HEK293T (cell line): ENCODE results near the gene LIPH.

ENCODE experiments used
- CTCF ChIA-PET: fragments of 350-600 bp; formaldehyde crosslinking; extraction: SDS; loops from one replicate; lab custom pipeline; 2021; ENCODE audit warnings: antibody characterized with exemption, inconsistent platforms; lab: Yijun Ruan, JAX
- POLR2A ChIA-PET: fragments of 350-600 bp; formaldehyde crosslinking; extraction: SDS; loops from one replicate; lab custom pipeline; 2020; ENCODE audit warnings: antibody characterized with exemption, inconsistent platforms; lab: Yijun Ruan, JAX
- DNase-seq: peaks from one replicate; pipeline ENCODE4 v3.0.0; 2012; ENCODE audit warnings: mixed read lengths; ENCODE audit errors: extremely low spot score
- ARNT ChIP-seq: fragments of 450-650 bp; IDR thresholded peaks from 2 replicates; pipeline ENCODE4 v1.6.1; 2017; ENCODE audit warnings: mild to moderate bottlenecking
- BHLHE40 ChIP-seq: fragments of 450-650 bp; IDR thresholded peaks from 2 replicates; pipeline ENCODE4 v1.6.1; 2016; ENCODE audit warnings: mild to moderate bottlenecking, moderate library complexity, borderline replicate concordance
- CTBP1 ChIP-seq: fragments of 450-650 bp; IDR thresholded peaks from 2 replicates; pipeline ENCODE4 v1.6.1; 2016; ENCODE audit warnings: borderline replicate concordance
- ELF4 ChIP-seq: fragments of 450-650 bp; IDR thresholded peaks from 2 replicates; pipeline ENCODE4 v1.6.1; 2017; ENCODE audit warnings: antibody characterized with exemption
- FOXA1 ChIP-seq: fragments of 450-650 bp; IDR thresholded peaks from 2 replicates; pipeline ENCODE4 v1.6.1; 2016; ENCODE audit warnings: mild to moderate bottlenecking
- FOXK2 ChIP-seq: fragments of 450-650 bp; IDR thresholded peaks from 2 replicates; pipeline ENCODE4 v1.6.1; 2016; ENCODE audit warnings: mild to moderate bottlenecking
- FOXM1 ChIP-seq: fragments of 450-650 bp; IDR thresholded peaks from 2 replicates; pipeline ENCODE4 v1.6.1; 2017; ENCODE audit warnings: mild to moderate bottlenecking, borderline replicate concordance
- HDGF ChIP-seq: fragments of 450-650 bp; IDR thresholded peaks from 2 replicates; pipeline ENCODE4 v1.6.1; 2017; ENCODE audit warnings: antibody characterized with exemption, borderline replicate concordance
- L3MBTL2 ChIP-seq: fragments of 450-650 bp; conservative IDR thresholded peaks from 2 replicates; pipeline ENCODE4 v1.6.1; 2016; ENCODE audit warnings: mild to moderate bottlenecking
- LEF1 ChIP-seq: fragments of 450-650 bp; IDR thresholded peaks from 2 replicates; pipeline ENCODE4 v1.6.1; 2017; ENCODE audit warnings: mild to moderate bottlenecking, borderline replicate concordance
- NFRKB ChIP-seq: fragments of 450-650 bp; IDR thresholded peaks from 2 replicates; pipeline ENCODE4 v1.6.1; 2016; ENCODE audit warnings: mild to moderate bottlenecking, moderate library complexity
- PKNOX1 ChIP-seq: fragments of 450-650 bp; IDR thresholded peaks from 2 replicates; pipeline ENCODE4 v1.6.1; 2016
- SP1 ChIP-seq: fragments of 450-650 bp; IDR thresholded peaks from 2 replicates; pipeline ENCODE4 v1.6.1; 2017
- SUZ12 ChIP-seq: fragments of 450-650 bp; IDR thresholded peaks from 2 replicates; pipeline ENCODE4 v1.6.1; 2016; ENCODE audit warnings: mild to moderate bottlenecking
- TARDBP ChIP-seq: fragments of 450-650 bp; IDR thresholded peaks from 2 replicates; pipeline ENCODE4 v1.6.1; 2016
- ZNF384 ChIP-seq: fragments of 450-650 bp; IDR thresholded peaks from 2 replicates; pipeline ENCODE4 v1.6.1; 2016

LIPH gene

GRCh38 chr3:185555860-185556347 lies 3.5 kb upstream of the LIPH start:
- ChIA-PET POLR2A (interaction anchor here (0.6 to 1.3 kb wide), 2 partner anchors 30 to 57 kb away, joined by 3 read pairs; partner anchors contain the start of genes SENP2 and TMEM41A), CTCF (no interaction called here)
- DNase-seq, result no peak
- TF ChIP-seq FOXA1, result no peak
- TF ChIP-seq HDGF, result no peak
- no peak for TF ChIP-seq SP1
- TF ChIP-seq PKNOX1, result no peak
- no peak for TF ChIP-seq ELF4
- no peak for TF ChIP-seq SUZ12
- no peak for TF ChIP-seq NFRKB
- TF ChIP-seq FOXK2, result no peak
- no peak for TF ChIP-seq LEF1
- TF ChIP-seq CTBP1, result no peak
- no peak for TF ChIP-seq TARDBP

- CTCF ChIA-PET, result no interaction called here
- no peak for DNase-seq
- POLR2A ChIA-PET, result no interaction called here
- no peak for TF ChIP-seq PKNOX1
- no peak for TF ChIP-seq SP1
- TF ChIP-seq L3MBTL2, result no peak
- no peak for TF ChIP-seq CTBP1
- no peak for TF ChIP-seq ZNF384
- TF ChIP-seq SUZ12, result no peak
- no peak for TF ChIP-seq ARNT
- no peak for TF ChIP-seq FOXA1
- no peak for TF ChIP-seq LEF1
- no peak for TF ChIP-seq FOXM1
- TF ChIP-seq ELF4, result no peak
- no peak for TF ChIP-seq FOXK2
- no peak for TF ChIP-seq HDGF
- no peak for TF ChIP-seq BHLHE40
- TF ChIP-seq TARDBP, result no peak
- no peak for TF ChIP-seq NFRKB
Measured at GRCh38 chr3:185555101-185555501, 2.7 kb upstream of the LIPH start.

GRCh38 chr3:185549651-185550111 lies 2.7 kb downstream of the LIPH start:
- no peak for DNase-seq
- POLR2A ChIA-PET, result no interaction called here
- TF ChIP-seq CTBP1, result no peak
- no peak for TF ChIP-seq ZNF384
- no peak for TF ChIP-seq ARNT
- TF ChIP-seq BHLHE40, result no peak
- no peak for TF ChIP-seq PKNOX1
- no peak for TF ChIP-seq TARDBP
- no peak for TF ChIP-seq ELF4
- TF ChIP-seq LEF1, result no peak
- no peak for TF ChIP-seq FOXA1
- no peak for TF ChIP-seq HDGF
- no peak for TF ChIP-seq NFRKB
- TF ChIP-seq SUZ12, result no peak
- no peak for TF ChIP-seq FOXM1
- TF ChIP-seq L3MBTL2, result no peak
- no peak for TF ChIP-seq FOXK2
- no peak for TF ChIP-seq SP1
- CTCF ChIA-PET, result no interaction called here

- DNase-seq, result no peak
- ChIA-PET POLR2A (no interaction called here), CTCF (no interaction called here)
- TF ChIP-seq CTBP1 (no peak), SUZ12 (no peak), ELF4 (no peak), FOXK2 (no peak), FOXM1 (no peak), TARDBP (no peak)
Measured at GRCh38 chr3:185549122-185549521, 3.3 kb downstream of the LIPH start.

GRCh38 chr3:185540695-185541094 lies 11.7 kb downstream of the LIPH start:
- TF ChIP-seq BHLHE40 (no peak), TARDBP (no peak), L3MBTL2 (no peak), ARNT (no peak), ZNF384 (no peak), ELF4 (no peak), HDGF (no peak), CTBP1 (no peak), NFRKB (no peak), LEF1 (no peak), FOXM1 (no peak), FOXK2 (no peak), SP1 (no peak)
- no peak for DNase-seq
- CTCF ChIA-PET, result no interaction called here
- POLR2A ChIA-PET, result no interaction called here

- TF ChIP-seq ARNT, result no peak
- no peak for TF ChIP-seq FOXK2
- TF ChIP-seq CTBP1, result no peak
- TF ChIP-seq BHLHE40, result no peak
- no peak for TF ChIP-seq FOXA1
- no peak for TF ChIP-seq ELF4
- no peak for TF ChIP-seq ZNF384
- TF ChIP-seq LEF1, result no peak
- no peak for TF ChIP-seq L3MBTL2
- TF ChIP-seq HDGF, result no peak
- TF ChIP-seq FOXM1, result no peak
- TF ChIP-seq NFRKB, result no peak
- no peak for TF ChIP-seq TARDBP
- no peak for TF ChIP-seq SP1
- no peak for TF ChIP-seq PKNOX1
- TF ChIP-seq SUZ12, result no peak
- DNase-seq, result no peak
- POLR2A ChIA-PET, result no interaction called here
- CTCF ChIA-PET, result no interaction called here
Measured at GRCh38 chr3:185539934-185540333, 12.5 kb downstream of the LIPH start.
